ENCODE measurements around the gene PSMA7.

GRCh38 chr20:62179162-62179504 lies 35.9 kb upstream of the PSMA7 start:
- TF ChIP-seq CTCF (IDR thresholded peaks at IDR 0.05; ENCODE audit: borderline replicate concordance, extremely low read depth, low read length, poor library complexity, severe bottlenecking): no peak
- no peak for TF ChIP-seq EZH2 (IDR thresholded peaks at IDR 0.05; ENCODE audit: borderline replicate concordance, low read depth, low read length, severe bottlenecking)

Measured in DND-41 (cell line).